ENCODE data around the gene CBX3.
"Not testable (repeated sequence)": the region's sequence is repeated elsewhere in the genome, so short reads cannot be mapped to it uniquely, and the experiment has no call there.

CBX3 gene

GRCh38 chr7:26171601-26172000, 29.9 kb upstream of the CBX3 start:
- DNase-seq: no peak

- DNase-seq: no peak
These were observed 29.5 kb upstream of the CBX3 start for GRCh38 chr7:26172048-26172447.

GRCh38 chr7:26175903-26176302, 25.6 kb upstream of the CBX3 start:
- not testable (repeated sequence) for DNase-seq

GRCh38 chr7:26176696-26177095, 24.8 kb upstream of the CBX3 start:
- DNase-seq: not testable (repeated sequence)

GRCh38 chr7:26177269-26177668, 24.3 kb upstream of the CBX3 start:
- DNase-seq: not testable (repeated sequence)

GRCh38 chr7:26178272-26178960, 23.1 kb upstream of the CBX3 start:
- DNase-seq: no peak

GRCh38 chr7:26179422-26179821, 22.1 kb upstream of the CBX3 start:
- DNase-seq: no peak

- DNase-seq: no peak
These were observed 21.6 kb upstream of the CBX3 start for GRCh38 chr7:26179826-26180497.

GRCh38 chr7:26180792-26181198, 20.8 kb upstream of the CBX3 start:
- DNase-seq: no peak

- DNase-seq: no peak
These were observed 19.9 kb upstream of the CBX3 start for GRCh38 chr7:26181474-26182227.

- DNase-seq: no peak
These were observed 19.3 kb upstream of the CBX3 start for GRCh38 chr7:26182283-26182682.

GRCh38 chr7:26182706-26183105, 18.8 kb upstream of the CBX3 start:
- DNase-seq: no peak

- DNase-seq: no peak
These were observed 17.8 kb upstream of the CBX3 start for GRCh38 chr7:26183545-26184280.

GRCh38 chr7:26184281-26185101, 17.1 kb upstream of the CBX3 start:
- DNase-seq: not testable (repeated sequence)

- DNase-seq: no peak
These were observed 16.3 kb upstream of the CBX3 start for GRCh38 chr7:26185131-26185843.

GRCh38 chr7:26185844-26186180, 15.7 kb upstream of the CBX3 start:
- no peak for DNase-seq

GRCh38 chr7:26186364-26187311, 14.9 kb upstream of the CBX3 start:
- DNase-seq: no peak

- no peak for DNase-seq
These were observed 14.0 kb upstream of the CBX3 start for GRCh38 chr7:26187380-26188205.

GRCh38 chr7:26188206-26188956, 13.2 kb upstream of the CBX3 start:
- no peak for DNase-seq

Data from activated naive CD4-positive, alpha-beta T cell (primary cell).